Measurements from ENCODE around the gene PSORS1C1. TPM values are rescaled to one million over a fixed set of nuclear protein-coding genes. Genes with fewer than 3 reads are reported as not detected.
"Not testable (repeated sequence)": the region's sequence is repeated elsewhere in the genome, so short reads cannot be mapped to it uniquely, and the experiment has no call there.

Gene PSORS1C1
- total RNA-seq, 1 experiment from 2014 or later = 0.48 TPM

- peaks cover 10% of the 10 kb centered on the region for H3K23me2 ChIP-seq (ENCODE audit: insufficient read length, low read depth, low read length, poor library complexity, severe bottlenecking)
- no peak overlapping the region for H2BK20ac ChIP-seq (ENCODE audit: low read depth, low read length, poor library complexity, severe bottlenecking)
- H3T11ph ChIP-seq (ENCODE audit: low read length) = no peak overlapping the region
- peaks cover 6% of the 10 kb centered on the region; the same call in 1 of the 2 replicates for H3K4me1 ChIP-seq (ENCODE audit: insufficient read depth, low read length)
- DNase-seq = no peak
- Mint-ChIP-seq H3K36me3 (ENCODE audit: insufficient read depth in 1 of 3, low read depth in 3 of 3) (peaks cover 48 to 81% (median 61%) of the 10 kb centered on the region in 3 experiments; a peak in 6 of 7 replicates), H3K27ac (0 out of 7 replicates have a peak overlapping the region, but pooled peaks of 1 of the 3 experiments have one; percentile 51), H3K4me1 (peaks cover 62 to 67% of the 10 kb centered on the region in 2 experiments), H3K4me3 (no peak overlapping the region), H3K27me3 (ENCODE audit: low read depth) (no peaks in the 10 kb centered on the region; the same call in 1 of the 2 replicates), H3K9me3 (no peaks in the 10 kb centered on the region)
- no peak overlapping the region for H2AK5ac ChIP-seq (ENCODE audit: insufficient read length, low read length)
- H3K27me3 ChIP-seq (ENCODE audit: insufficient read depth, low read length) = no peaks in the 10 kb centered on the region
- H2BK12ac ChIP-seq (ENCODE audit: insufficient read length, low read depth, low read length) = no peak overlapping the region
- H2BK120ac ChIP-seq (ENCODE audit: low read depth, low read length, poor library complexity, severe bottlenecking) = no peak overlapping the region
- no peaks in the 10 kb centered on the region for H4K20me1 ChIP-seq (ENCODE audit: control insufficient read depth, insufficient read depth, insufficient read length)
- peaks cover 21% of the 10 kb centered on the region; the same call in 1 of the 2 replicates for H3K79me2 ChIP-seq (ENCODE audit: insufficient read depth, low read length)
- no peak overlapping the region for H3K4ac ChIP-seq (ENCODE audit: low read depth, low read length)
- H3K9ac ChIP-seq (ENCODE audit: extremely low read depth, insufficient read length, low read length) = no peak overlapping the region
- no peak overlapping the region for H2AFZ ChIP-seq (ENCODE audit: low read length)
- no peak overlapping the region for H3K18ac ChIP-seq (ENCODE audit: insufficient read length, low read depth, low read length)
- no peak overlapping the region for H3K14ac ChIP-seq (ENCODE audit: insufficient read depth, low read length)
- H3K27ac ChIP-seq (ENCODE audit: insufficient read length, low read depth, low read length) = no peak overlapping the region
- no peak overlapping the region for H3K4me2 ChIP-seq (ENCODE audit: insufficient read depth, insufficient read length, low read length)
- H2BK15ac ChIP-seq (ENCODE audit: low read depth, low read length) = no peak overlapping the region
- no peak overlapping the region for H2BK5ac ChIP-seq (ENCODE audit: insufficient read length, low read length)
- H4K5ac ChIP-seq (ENCODE audit: insufficient read length, low read depth, low read length) = no peak overlapping the region
- H3K56ac ChIP-seq (ENCODE audit: insufficient read length, low read depth, low read length) = no peak overlapping the region
- no peak overlapping the region for H4K91ac ChIP-seq (ENCODE audit: insufficient read length, low read depth, low read length)
- TF ChIP-seq CTCF (conservative IDR thresholded peaks at IDR 0.05) = no peak
- H3K79me1 ChIP-seq (ENCODE audit: insufficient read depth, low read depth, low read length, poor library complexity, severe bottlenecking) = no peaks in the 10 kb centered on the region
- H3K23ac ChIP-seq (ENCODE audit: insufficient read length, low read depth, low read length) = no peak overlapping the region
- no peaks in the 10 kb centered on the region for H3K9me3 ChIP-seq (ENCODE audit: control insufficient read depth, low read depth, low read length)
- no peak overlapping the region for H4K8ac ChIP-seq (replicated peaks; ENCODE audit: insufficient read length, low read depth, low read length)
Measured at GRCh38 chr6:31163922-31164321, 49.3 kb downstream of the PSORS1C1 start.

- H4K20me1 ChIP-seq (ENCODE audit: control insufficient read depth, insufficient read depth, insufficient read length) = not testable (repeated sequence)
Measured at GRCh38 chr6:31164475-31165063, 50.0 kb downstream of the PSORS1C1 start.

More at GRCh38 chr6:31164475-31165063, 50.0 kb downstream of the PSORS1C1 start:
- H3T11ph ChIP-seq (ENCODE audit: low read length); H3K4me1 ChIP-seq (ENCODE audit: insufficient read depth, low read length); H3K9me3 ChIP-seq (ENCODE audit: control insufficient read depth, low read depth, low read length); H3K4ac ChIP-seq (ENCODE audit: low read depth, low read length); H3K9me3 Mint-ChIP-seq; H3K9ac ChIP-seq (ENCODE audit: extremely low read depth, insufficient read length, low read length); H3K4me3 Mint-ChIP-seq; H2BK15ac ChIP-seq (ENCODE audit: low read depth, low read length); H2AK5ac ChIP-seq (ENCODE audit: insufficient read length, low read length); DNase-seq; H3K79me1 ChIP-seq (ENCODE audit: insufficient read depth, low read depth, low read length, poor library complexity, severe bottlenecking); H2BK120ac ChIP-seq (ENCODE audit: low read depth, low read length, poor library complexity, severe bottlenecking); H2BK12ac ChIP-seq (ENCODE audit: insufficient read length, low read depth, low read length); H4K5ac ChIP-seq (ENCODE audit: insufficient read length, low read depth, low read length); H3K18ac ChIP-seq (ENCODE audit: insufficient read length, low read depth, low read length); H4K8ac ChIP-seq (replicated peaks; ENCODE audit: insufficient read length, low read depth, low read length); H3K14ac ChIP-seq (ENCODE audit: insufficient read depth, low read length); H2BK20ac ChIP-seq (ENCODE audit: low read depth, low read length, poor library complexity, severe bottlenecking); H4K91ac ChIP-seq (ENCODE audit: insufficient read length, low read depth, low read length); H2AFZ ChIP-seq (ENCODE audit: low read length); H3K27me3 Mint-ChIP-seq (ENCODE audit: low read depth); H3K23ac ChIP-seq (ENCODE audit: insufficient read length, low read depth, low read length); H2BK5ac ChIP-seq (ENCODE audit: insufficient read length, low read length); H3K4me2 ChIP-seq (ENCODE audit: insufficient read depth, insufficient read length, low read length); H3K56ac ChIP-seq (ENCODE audit: insufficient read length, low read depth, low read length); H3K27ac ChIP-seq (ENCODE audit: insufficient read length, low read depth, low read length); H3K27me3 ChIP-seq (ENCODE audit: insufficient read depth, low read length): not testable (repeated sequence)
- no CpG with 5 or more reads among the region's 9 CpGs for WGBS (ENCODE audit: extremely low coverage, insufficient read length, low lambda C conversion rate)
- Mint-ChIP-seq H3K4me1 (peaks cover 62 to 63% of the 10 kb centered on the region in 2 experiments), H3K27ac (peak overlapping the region in 2 of 3 experiments; percentile 86 to 94; a peak in 5 of 7 replicates), H3K36me3 (ENCODE audit: insufficient read depth in 1 of 3, low read depth in 3 of 3) (peaks cover 54 to 88% (median 61%) of the 10 kb centered on the region in 3 experiments)
- Histone ChIP-seq H3K23me2 (ENCODE audit: insufficient read length, low read depth, low read length, poor library complexity, severe bottlenecking) (peaks cover 11% of the 10 kb centered on the region), H3K79me2 (ENCODE audit: insufficient read depth, low read length) (peaks cover 28% of the 10 kb centered on the region)
